Activated gamma-delta T cell treated with Interleukin-2 at 50 U/mL for 16 hours (primary cell): ENCODE data around the gene DNTTIP2.
"Not testable (repeated sequence)": the region's sequence is repeated elsewhere in the genome, so short reads cannot be mapped to it uniquely, and the experiment has no call there.

Source experiments
- DNase-seq: peaks from one replicate; pipeline ENCODE4 v3.0.0-alpha.2; 2020

Gene DNTTIP2

DNA sequence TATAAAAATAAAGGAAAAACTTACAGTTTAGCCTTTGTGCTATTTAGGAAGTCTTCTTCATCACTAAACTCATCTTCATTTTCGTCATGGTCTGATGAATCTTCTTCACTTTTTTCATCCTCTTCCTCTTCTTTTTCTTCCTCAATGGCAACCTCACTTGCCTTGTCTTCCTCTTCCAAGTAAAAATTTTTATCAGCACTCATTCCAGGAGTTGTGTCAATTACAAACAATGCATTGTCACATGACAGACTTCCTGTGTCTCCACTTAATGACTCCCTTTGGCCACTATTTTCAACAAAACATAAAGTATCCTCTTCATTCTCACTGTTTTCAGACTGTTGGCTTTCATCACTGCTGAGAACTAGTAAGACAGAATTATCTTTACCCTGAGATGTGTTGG, 2.8 kb downstream of the DNTTIP2 start:
- DNase-seq, result no peak

DNA sequence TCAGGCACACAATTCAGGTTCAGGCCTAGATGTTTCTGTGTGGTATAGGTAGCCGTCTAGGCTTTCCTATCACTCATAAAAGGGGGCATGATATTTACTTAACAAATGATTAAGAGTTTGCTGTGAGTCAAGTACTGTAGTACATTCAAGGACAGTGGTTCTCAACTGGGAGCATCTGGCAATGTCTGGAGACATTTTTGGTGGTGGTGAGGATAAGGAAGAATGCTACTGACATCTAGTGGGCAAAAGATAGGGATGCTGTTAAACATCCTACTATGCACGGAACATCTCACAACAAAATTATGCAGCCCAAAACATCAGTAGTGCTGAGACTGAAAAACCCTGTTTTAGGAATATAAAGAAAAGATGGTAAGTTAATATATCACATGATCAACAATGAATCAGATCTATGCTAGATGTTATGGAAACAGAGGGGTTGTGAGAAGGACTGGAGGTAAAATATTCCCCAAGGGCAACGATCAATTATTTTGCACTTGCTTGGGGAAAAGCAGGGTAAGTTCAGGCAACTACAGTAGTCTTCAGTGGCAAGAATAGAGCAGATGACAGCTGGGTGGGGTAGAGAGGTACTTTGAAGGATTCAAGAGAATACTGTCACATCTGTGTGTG, 4.9 kb downstream of the DNTTIP2 start:
- no peak for DNase-seq

DNA sequence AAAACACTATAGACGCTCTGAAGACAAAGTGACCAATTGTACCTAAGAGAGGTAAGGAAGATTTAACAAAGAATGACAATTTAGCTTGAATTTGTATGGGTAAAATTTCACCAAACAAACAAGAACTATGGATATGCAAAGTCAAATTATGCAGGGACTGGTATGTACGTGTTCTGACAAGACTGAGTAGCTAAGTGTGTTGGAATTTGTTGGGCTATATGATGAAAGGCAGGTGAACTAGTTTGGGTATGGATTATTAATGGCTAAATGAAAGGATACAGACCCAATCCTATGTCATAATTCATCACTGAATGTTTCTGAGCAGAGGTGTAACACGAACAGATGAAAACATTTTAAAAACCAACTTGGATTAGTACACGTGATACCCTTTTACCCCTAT, 7.6 kb downstream of the DNTTIP2 start:
- DNase-seq, result no peak

DNA sequence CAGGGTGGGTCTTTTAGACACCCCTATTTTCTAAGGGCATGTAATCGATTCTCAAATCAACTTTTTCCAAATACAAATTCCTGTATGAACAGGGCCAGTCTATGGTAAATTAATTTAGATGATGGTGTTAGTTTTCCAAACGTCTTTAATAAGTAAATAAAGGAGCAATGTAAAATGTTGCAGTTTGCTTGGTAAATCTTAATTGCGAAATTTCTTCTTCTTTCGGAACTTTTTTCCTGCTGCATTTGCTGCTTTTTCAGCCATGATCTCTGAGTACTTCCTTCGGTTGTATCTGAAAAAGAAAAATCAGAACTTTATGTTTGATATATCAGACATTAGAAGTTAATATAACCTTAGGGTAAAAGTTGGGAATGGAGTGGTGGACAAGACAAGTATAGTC, 9.4 kb downstream of the DNTTIP2 start:
- no peak for DNase-seq

DNA sequence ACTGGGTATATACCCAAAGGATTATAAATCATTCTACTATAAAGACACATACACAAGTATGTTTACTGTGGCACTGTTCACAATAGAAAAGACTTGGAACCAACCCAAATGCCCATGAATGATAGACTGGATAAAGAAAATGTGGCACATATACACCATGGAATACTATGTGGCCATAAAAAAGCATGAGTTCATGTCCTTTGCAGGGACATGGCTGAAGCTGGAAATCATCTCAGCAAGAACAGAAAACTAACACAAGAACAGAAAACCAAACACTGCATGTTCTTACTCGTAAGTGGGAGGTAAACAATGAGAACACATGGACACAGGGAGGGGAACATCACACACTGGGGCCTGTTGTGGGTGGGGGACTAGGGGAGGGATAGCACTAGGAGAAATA, 10.5 kb downstream of the DNTTIP2 start:
- DNase-seq, result not testable (repeated sequence)

DNA sequence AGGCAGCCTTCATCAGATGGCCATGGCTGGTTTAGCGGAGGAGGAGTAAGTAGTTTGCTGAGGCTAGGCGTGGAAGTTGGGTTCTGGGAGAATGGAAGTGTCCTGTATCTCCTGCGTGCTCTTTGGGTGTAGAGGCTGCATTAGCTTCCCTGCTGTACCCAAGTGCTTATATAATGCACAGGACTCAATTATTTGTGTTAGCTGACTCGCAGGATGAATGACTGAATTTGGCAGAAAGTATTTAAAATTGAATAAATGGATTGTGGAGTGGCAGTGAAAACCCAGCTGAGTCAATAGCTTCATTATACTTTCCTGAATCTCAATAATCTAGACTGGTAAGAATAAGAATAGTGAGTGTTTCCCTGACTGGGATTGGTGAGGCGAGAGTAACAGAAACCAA, 13.8 kb downstream of the DNTTIP2 start:
- no peak for DNase-seq

DNA sequence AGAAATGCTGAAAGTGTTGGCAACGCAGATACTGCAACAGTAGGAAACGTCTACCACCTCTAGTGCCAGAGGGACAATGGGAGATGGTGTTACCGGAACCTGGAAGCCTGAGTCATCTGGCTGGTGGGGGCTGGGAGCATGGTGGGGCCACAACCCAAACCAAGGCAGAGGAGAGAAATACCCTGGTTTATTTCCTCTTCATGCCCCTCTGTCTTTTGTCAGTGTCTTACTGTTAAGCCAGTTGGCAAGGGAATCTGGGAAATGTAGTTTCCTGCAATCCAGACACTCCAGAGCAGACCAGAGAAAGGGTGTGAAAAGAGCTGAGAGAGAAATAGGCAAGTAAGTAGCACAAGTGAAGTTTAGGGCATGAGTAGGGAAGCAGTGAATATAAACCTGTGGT, 14.8 kb downstream of the DNTTIP2 start:
- no peak for DNase-seq

DNA sequence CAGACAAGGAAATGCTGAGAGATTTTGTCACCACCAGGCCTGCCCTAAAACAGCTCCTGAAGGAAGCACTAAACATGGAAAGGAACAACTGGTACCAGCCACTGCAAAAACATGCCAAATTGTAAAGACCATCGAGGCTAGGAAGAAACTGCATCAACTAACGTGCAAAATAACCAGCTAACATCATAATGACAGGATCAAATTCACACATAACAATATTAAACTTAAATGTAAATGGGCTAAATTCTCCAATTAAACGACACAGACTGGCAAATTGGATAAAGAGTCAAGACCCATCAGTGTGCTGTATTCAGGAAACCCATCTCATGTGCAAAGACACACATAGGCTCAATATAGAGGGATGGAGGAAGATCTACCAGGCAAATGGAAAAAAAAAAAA, 21.4 kb downstream of the DNTTIP2 start:
- DNase-seq, result not testable (repeated sequence)

DNA sequence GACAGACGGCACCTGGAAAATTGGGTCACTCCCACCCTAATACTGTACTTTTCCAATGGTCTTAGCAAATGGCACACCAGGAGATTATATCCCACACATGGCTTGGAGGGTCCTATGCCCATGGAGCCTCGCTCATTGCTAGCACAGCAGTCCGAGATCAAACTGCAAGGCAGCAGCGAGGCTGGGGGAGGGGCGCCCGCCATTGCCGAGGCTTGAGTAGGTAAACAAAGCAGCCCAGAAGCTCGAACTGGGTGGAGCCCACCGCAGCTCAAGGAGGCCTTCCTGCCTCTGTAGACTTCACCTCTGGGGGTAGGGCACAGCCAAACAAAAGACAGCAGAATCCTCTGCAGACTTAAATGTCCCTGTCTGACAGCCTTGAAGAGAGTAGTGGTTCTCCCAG, 23.0 kb downstream of the DNTTIP2 start:
- not testable (repeated sequence) for DNase-seq

DNA sequence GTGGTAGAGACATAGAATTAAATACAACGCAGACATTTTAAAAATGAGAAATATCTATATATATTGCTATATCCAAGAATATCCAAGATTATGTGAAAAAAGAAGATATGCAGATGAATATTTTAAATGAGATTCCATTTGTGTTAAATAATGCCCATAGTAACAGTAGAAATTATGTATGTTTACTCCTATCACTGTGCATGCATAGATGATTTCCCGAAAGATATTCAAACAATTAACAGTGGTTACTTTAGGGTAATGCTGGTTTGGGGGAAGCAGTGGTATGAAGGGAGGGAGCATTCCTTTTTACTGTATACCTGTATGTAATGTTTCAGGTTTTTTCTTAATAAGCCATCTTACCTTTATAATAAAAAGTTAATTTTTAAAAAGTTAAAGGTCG, 25.1 kb downstream of the DNTTIP2 start:
- DNase-seq, result no peak

DNA sequence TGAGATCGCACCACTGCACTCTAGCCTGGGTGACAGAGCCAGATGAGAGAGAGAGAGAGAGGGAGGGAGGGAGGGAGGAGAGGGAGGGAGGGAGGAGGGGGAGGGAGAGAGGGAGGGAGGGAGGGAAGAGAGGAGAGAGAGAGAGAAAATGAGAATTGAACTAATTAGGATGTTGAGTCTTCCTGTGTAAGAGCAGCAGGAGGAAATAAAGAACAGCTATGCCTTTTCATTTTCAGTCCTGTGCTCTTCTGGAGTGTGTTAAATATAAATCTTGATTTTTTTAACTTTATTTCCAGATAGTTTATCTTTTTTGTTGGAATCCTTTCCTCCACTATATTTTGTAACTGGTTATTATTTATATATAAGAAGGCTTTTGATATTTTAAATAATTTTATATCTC, 27.1 kb downstream of the DNTTIP2 start:
- no peak for DNase-seq

DNA sequence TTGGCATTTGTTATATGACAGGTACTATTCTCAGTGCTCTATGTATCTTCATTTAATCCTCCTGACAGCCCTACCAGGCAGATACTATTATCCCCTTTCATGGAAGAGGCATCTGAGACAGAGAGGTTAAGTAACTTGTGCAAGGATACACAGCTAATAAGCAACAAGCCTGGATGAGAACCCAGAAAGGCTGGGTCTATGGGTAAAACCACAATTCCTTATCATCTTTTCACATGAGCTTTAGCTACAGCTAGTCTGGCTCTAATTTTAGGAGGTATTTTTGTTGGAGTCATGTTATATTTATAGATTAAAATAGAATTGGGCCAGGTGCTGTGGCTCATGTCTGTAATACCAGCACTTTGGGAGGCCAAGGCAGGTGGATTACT, 27.7 kb downstream of the DNTTIP2 start:
- no peak for DNase-seq

DNA sequence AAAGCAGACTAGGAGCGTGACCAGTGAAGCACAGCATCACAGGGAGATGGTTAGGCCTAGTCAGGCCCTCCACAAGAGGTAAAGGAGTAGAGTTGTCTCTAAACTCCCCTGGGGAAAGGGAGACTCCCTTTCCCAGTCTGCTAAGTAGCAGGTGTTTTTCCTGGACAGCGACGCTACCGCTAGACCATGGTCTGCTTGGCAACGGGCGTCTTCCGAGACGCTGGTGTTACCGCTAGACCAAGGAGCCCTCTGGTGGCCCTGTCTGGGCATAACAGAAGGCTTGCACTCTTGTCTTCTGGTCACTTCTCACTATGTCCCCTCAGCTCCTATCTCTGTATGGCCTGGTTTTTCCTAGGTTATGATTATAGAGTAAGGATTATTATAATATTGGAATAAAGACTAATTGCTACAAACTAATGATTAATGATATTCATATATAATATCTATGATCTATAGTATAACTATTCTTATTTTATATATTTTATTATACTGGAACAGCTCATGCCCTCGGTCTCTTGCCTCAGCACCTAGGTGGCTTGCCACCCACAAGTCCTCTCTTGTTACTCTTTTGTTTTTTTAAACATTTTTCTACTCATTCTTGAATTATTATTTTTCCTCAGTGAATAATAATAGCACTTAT, 28.2 kb downstream of the DNTTIP2 start:
- peak; percentile 50 for DNase-seq

DNA sequence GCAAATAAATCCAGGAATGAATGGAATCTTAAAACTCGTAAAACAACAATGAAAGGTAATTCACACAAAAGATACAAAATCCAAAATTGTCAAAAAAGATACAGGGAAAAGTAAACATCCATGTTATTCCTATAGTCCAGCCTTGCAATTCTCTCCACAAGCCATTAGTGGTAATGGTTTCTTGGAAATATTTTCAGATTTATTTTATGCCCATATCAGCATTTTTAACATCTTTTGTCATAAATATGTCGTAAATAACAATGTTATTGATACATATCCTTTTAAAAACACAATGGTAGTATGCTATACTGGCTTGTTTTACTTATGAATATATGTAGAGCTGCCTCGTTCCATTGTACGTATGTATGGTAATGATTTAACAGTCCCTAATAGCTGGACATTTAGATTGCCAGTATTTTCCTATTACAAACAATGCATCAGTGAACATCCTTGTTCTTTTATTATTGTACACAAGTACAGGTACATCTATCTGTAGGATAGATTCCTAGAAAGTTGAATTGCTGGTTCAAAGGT, 30.6 kb downstream of the DNTTIP2 start:
- no peak for DNase-seq

DNA sequence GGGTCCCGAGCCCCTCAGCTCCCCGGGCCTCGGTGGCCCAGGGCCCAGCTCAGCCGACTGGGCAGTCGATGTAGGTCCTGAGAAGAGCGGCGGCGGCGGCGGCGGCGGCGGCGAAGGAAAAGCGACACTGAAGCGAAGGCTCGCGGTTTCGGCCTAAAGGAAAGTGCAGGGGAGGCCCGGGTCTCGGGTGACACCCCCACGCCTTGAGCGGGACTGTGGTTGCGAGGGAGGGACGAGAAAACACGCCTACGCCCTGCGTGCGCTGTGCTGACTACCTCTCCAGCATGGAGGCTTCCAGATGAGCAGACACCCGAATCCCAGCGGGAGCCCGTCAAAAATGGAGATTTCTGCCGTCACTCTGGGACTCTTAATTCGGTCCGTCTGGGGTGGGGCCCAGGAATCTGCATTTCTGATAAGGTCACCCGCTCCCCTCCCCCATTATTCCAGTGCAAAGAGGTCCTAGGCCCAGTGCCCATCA, 31.2 kb downstream of the DNTTIP2 start:
- DNase-seq, result peak; percentile 65

DNA sequence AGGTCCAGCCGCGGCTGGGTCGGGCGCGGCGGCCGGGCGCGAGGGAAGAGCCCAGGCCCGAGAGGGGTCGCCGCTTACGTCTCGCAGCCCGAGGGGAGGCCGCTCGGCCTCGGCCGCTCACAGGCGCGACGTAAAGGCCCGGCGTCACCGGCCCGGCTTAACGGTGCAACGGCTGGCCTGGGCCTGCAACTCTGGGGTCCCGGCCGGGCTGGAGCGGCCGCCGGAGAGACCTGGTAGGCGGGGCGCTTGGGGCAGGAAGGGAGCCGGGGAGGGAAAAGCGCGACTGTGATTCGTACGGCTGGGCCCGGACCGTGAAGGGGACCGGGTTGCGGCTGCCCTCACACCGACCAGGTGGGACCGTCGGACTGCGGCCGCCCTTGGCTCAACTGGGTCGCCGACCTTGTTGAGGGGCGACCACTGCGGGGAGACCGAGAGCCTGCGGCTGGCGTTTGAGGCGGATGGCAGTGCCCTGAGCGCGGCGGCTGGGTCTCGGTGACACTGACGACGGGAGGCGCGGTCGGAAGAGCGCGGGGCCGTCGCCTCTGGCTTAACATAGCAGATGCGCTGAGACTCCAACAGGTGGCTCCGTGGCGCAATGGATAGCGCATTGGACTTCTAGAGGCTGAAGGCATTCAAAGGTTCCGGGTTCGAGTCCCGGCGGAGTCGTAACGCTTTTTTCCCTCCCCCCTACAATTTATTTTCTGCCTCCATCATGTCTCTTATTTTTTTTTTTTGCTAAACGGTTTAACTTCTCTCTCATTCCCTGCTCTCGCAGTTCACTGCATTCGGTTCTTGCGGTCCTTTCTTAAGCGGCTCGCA, 31.8 kb downstream of the DNTTIP2 start:
- DNase-seq, result peak; percentile 87

DNA sequence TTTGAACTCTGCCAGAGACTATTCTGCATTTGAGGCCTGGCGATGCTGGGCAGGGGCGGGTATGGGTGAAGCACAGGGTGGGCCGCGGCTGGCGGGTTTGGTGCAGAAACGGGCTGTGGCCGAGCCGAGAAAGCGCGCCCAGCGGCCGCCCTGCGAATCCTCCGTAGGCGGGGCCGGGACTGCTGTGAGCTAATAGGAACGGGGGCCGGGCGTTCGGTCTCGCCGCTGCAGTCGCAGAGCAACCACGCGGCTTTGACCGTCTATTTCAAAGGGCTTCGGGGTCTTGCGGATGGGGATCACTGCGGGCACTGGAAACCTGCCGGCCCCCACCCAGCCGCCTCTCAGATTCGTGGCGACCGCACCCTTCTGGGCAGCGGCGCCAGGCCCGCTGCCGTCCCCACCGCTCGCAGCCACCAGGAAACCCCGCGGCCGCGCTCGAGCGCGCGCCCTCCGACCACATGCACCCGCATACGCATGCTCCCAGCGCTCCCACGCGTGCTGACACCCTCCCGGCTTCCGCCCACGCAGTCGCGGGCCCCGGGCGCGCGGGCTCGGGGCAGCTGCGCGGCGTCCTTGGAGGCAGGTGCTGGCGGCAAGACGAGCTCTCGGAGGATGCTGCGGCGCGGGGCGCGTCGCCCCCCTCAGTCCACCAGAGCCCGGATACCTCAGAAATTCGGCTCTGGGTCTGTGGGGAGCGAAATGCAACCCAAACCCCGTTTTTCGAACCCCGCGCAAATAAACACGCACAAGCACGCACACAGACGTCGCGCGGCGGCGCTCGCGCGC, 32.6 kb downstream of the DNTTIP2 start:
- peak; percentile 78 for DNase-seq

DNA sequence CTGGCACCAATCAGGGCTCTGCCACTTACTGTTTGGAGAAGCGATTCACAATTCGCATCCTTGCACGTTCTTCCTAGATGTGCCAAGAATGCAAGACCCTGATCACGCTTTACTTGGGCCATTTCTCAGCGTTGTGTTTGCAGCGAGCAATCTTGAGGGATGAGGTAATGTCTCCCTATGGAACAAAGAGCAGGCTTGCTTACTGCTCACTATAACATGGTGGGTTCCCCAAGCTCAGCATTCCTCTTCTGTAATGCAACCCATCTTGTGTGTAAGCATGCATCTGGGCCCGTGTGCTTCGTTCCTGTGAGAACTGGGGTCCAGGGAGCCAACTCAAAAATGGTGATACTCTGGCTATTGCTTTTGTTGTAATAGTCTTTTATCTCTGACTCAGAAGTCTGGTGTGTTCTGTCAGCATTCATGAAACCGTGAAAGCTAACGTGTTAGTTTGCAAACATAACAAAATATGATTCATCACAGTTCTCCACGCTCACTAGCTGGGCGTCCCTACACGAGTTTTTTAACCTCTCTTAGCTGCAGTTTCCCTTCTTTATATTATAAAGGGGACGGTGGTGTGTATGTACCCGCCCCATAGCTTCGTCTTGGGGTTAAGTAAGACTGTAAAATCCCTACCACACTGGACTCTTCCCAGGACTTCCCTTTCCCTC, 33.3 kb downstream of the DNTTIP2 start:
- no peak for DNase-seq

DNA sequence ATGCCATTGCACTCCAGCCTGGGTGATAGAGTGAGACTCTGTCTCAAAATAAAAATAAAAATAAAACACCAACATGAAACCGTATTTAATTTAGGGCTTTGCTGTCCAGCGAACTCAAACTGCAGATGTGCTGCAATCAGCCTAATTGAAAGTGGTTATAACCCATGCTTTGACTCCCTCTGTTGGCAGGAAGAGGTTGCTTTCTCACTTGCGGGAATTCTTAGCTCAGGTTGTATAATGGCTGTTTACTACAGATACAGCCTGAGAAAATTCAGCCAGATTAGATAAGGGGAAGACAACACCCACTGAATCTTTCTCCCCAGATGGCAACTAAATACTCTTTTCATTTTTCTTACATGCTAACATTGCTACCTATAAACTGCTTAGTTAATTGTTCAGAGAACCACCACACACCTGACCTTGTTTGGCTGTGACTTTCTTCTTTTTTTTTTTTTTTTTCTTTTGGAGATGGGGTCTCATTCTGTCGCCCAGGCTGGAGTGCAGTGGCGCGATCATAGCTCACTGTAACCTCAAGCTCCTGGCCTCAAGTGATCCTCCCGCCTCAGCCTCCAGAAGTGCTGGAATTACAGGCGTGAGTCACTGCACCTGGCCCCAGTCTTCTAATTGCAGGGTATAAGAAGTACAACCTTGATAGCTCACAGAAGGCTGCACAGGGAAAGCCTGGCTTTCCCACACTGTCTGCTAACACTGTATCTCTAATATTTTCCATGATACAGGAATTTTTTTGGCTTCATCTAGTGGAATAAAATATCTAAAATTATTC, 34.6 kb downstream of the DNTTIP2 start:
- DNase-seq, result peak; percentile 28

DNA sequence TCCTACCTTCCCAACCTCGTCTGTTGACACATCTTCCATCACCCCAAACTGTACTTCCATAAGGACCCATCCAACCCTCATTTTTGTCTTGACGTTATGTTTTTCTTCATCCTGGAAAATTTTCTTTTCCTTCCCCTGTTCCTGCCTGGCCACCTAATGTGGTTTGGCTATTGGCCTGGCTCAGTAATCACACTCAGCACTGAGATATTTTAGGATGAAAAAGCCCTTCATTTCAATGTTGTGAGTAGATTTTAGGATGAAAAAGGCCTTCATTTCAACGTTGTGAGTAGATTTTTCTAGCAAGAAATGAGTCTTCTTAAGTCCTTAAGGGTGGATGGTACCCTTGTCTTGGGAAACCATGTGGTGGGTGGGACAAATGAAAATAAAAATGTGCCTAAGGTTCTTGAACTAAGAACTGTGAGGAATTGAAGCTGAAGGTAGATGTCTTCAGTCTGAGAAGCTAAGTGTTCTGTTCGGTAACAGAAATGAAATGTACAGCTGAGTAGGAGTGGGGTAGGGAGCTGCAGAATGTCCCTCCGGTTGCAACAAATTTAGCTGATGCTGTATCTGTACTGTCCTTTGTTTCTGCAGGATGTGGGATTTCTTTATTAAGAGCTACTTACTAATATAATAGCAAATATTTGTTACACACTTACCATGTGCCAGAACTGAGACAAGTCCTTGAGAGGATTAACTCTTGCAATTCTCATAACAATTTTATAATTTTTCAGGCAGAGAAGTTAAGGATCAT, 36.1 kb downstream of the DNTTIP2 start:
- DNase-seq, result no peak

DNA sequence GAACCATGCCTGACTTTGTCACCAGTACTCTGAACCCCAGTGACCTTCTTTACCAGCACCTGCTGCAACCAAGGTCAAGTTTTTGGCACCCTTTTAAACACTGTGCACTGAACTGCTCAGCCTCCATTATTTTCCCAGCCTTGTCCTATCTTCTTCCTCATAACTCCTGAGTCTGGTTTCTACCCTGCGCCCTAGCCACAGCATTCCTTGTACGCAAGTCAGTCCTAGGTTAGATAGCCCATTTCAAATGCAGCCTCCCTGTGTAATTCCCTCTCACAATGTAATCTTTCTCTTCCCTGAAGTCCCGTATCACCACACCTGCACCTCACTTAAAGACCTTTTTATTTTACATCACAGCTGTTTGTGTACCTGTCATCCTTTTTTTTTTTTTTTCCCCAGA, 37.2 kb downstream of the DNTTIP2 start:
- DNase-seq, result no peak
